ENCODE results near the gene C2orf66. TPM values are rescaled to one million over a fixed set of nuclear protein-coding genes. Genes with fewer than 3 reads are reported as not detected.

Gene C2orf66
- total and polyA plus RNA-seq, 7 donors = 0.03 TPM; not detected in 6

GRCh38 chr2:196808083-196808665, 981 bp downstream of the C2orf66 start:
- WGBS, 3 donors = 12 to 30% (median 23%) methylated on average over 2 of the region's 2 CpGs
- Histone ChIP-seq H3K9me3 (no peaks in the 10 kb centered on the region), H3K27me3 (ENCODE audit: insufficient read depth in 3 of 3, low read length in 2 of 3) (peaks cover 0 to 9% (median 3%) of the 10 kb centered on the region in 3 donors), H3K36me3 (ENCODE audit: insufficient read depth in 1 of 2, low read depth in 1 of 2) (no peaks in the 10 kb centered on the region), H3K4me3 (no peak overlapping the region), H3K27ac (no peak overlapping the region), H3K4me1 (no peaks in the 10 kb centered on the region)
- intact Hi-C loops (cut with DNase I) = no loop called here
- no peak for ATAC-seq
- DNase-seq = no peak
- no peak for TF ChIP-seq CTCF (IDR thresholded peaks at IDR 0.05)

- no peaks in the 10 kb centered on the region for H3K36me3 ChIP-seq (ENCODE audit: insufficient read depth in 1 of 2, low read depth in 1 of 2)
- no peak overlapping the region for H3K4me3 ChIP-seq
- no peaks in the 10 kb centered on the region for H3K4me1 ChIP-seq
- 46 to 57% (median 54%) methylated on average over 1 of the region's 1 CpG for WGBS, 3 donors
- ATAC-seq (no peak), DNase-seq (no peak)
- peaks cover 0 to 4% (median 0%) of the 10 kb centered on the region in 3 donors for H3K27me3 ChIP-seq (ENCODE audit: insufficient read depth in 3 of 3, low read length in 2 of 3)
- no peaks in the 10 kb centered on the region for H3K9me3 ChIP-seq
- intact Hi-C loops (cut with DNase I) = no loop called here
- no peak overlapping the region for H3K27ac ChIP-seq
- no peak for TF ChIP-seq CTCF (IDR thresholded peaks at IDR 0.05)
These were observed 4.8 kb downstream of the C2orf66 start for GRCh38 chr2:196804381-196804780.

- WGBS, 3 donors = 76 to 87% (median 86%) methylated on average over 2 of the region's 2 CpGs
- no peak overlapping the region for H3K4me3 ChIP-seq
- H3K9me3 ChIP-seq = no peaks in the 10 kb centered on the region
- DNase-seq (no peak), ATAC-seq (no peak)
- H3K36me3 ChIP-seq (ENCODE audit: insufficient read depth in 1 of 2, low read depth in 1 of 2) = peaks cover 0 to 4% of the 10 kb centered on the region in 2 donors
- TF ChIP-seq CTCF (IDR thresholded peaks at IDR 0.05) = no peak
- no peak overlapping the region for H3K27ac ChIP-seq
- intact Hi-C loops (cut with DNase I) = no loop called here
- peaks cover 0 to 4% (median 0%) of the 10 kb centered on the region in 3 donors for H3K27me3 ChIP-seq (ENCODE audit: insufficient read depth in 3 of 3, low read length in 2 of 3)
- H3K4me1 ChIP-seq = peaks cover 12% of the 10 kb centered on the region
These were observed 6.8 kb downstream of the C2orf66 start for GRCh38 chr2:196802401-196802800.

GRCh38 chr2:196801674-196802261, 7.4 kb downstream of the C2orf66 start:
- DNase-seq (no peak), ATAC-seq (no peak)
- Histone ChIP-seq H3K27me3 (ENCODE audit: insufficient read depth in 3 of 3, low read length in 2 of 3) (peaks cover 0 to 4% (median 0%) of the 10 kb centered on the region in 3 donors), H3K4me3 (no peak overlapping the region), H3K9me3 (no peaks in the 10 kb centered on the region), H3K36me3 (ENCODE audit: insufficient read depth in 1 of 2, low read depth in 1 of 2) (peaks cover 0 to 11% of the 10 kb centered on the region in 2 donors), H3K4me1 (peaks cover 16% of the 10 kb centered on the region), H3K27ac (no peak overlapping the region)
- intact Hi-C loops (cut with DNase I) = no loop called here
- no peak for TF ChIP-seq CTCF (IDR thresholded peaks at IDR 0.05)
- 24 to 31% (median 25%) methylated on average over 2 of the region's 2 CpGs for WGBS, 3 donors

All from psoas muscle (tissue), 8 donors.